Esophagus squamous epithelium (tissue), 4 donors: ENCODE measurements around the gene REX1BD.

Experiments used
- POLR2A ChIP-seq, 4 donors: fragments of 450-650 bp; IDR thresholded peaks; one replicate each; pipeline ENCODE4 v1.6.1; 2017; ENCODE audit warnings: antibody characterized with exemption in 4 of 4, mild to moderate bottlenecking in 4 of 4, moderate library complexity in 3 of 4
- TF ChIP-seq, protein P1 (sequence below), 6 experiments: fragments of 450-650 bp in 4 of 6; fragments of 200-600 bp in 2 of 6; sonication (generic) in 2 of 6; IDR thresholded peaks; one replicate each; pipeline ENCODE4 v1.5.1; 2016 to 2019; ENCODE audit warnings: antibody characterized with exemption in 6 of 6, mild to moderate bottlenecking in 4 of 6, moderate library complexity in 4 of 6

DNA sequence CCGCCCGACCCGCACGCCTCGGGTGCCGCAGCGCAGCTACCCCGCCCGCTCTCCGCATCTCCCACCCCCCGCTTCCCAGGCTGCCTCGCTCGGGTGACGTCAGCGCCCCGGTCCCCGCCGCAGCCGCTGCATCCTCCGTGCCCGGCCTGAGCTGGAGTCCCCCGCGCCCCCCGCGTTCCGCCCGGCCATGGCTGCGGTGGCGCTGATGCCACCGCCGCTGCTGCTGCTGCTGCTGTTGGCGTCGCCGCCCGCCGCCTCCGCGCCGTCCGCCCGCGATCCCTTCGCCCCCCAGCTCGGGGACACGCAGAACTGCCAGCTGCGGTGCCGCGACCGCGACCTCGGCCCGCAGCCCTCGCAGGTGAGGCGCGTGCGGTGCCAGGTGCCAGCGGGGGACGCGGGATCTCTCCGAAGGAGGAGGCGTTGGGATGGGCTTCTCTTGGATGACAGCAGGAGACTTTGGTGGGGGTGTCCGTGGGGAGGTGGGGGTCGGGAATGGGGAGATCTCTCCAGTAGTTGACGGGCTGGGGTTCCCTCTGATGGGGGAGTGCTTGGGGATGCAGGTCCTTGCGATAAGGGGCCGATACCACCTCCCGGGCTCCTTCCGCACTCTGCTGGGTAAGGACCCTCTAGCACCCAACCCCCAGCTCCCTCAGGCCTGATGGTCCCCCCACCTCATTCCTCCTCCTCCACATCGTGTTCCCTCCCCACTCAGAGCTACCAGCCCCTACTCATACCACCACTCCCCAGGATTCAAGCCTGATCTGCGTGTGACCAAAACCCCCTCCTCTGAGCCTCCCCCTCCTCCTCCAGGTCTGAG lies 24.4 kb downstream of the REX1BD start, which contains the start of gene TMEM59L:
- TF ChIP-seq, protein P1, sequence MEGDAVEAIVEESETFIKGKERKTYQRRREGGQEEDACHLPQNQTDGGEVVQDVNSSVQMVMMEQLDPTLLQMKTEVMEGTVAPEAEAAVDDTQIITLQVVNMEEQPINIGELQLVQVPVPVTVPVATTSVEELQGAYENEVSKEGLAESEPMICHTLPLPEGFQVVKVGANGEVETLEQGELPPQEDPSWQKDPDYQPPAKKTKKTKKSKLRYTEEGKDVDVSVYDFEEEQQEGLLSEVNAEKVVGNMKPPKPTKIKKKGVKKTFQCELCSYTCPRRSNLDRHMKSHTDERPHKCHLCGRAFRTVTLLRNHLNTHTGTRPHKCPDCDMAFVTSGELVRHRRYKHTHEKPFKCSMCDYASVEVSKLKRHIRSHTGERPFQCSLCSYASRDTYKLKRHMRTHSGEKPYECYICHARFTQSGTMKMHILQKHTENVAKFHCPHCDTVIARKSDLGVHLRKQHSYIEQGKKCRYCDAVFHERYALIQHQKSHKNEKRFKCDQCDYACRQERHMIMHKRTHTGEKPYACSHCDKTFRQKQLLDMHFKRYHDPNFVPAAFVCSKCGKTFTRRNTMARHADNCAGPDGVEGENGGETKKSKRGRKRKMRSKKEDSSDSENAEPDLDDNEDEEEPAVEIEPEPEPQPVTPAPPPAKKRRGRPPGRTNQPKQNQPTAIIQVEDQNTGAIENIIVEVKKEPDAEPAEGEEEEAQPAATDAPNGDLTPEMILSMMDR (IDR thresholded peaks at IDR 0.05) = no peak
- no peak for TF ChIP-seq POLR2A (IDR thresholded peaks at IDR 0.05)
